Measurements from ENCODE around the gene NT5DC3. TPM values are rescaled to one million over a fixed set of nuclear protein-coding genes. Genes with fewer than 3 reads are reported as not detected.

The NT5DC3 gene
- total RNA-seq, 1 donor from 2014 or later: 6.6 TPM

- no peak for TF ChIP-seq CTCF (IDR thresholded peaks at IDR 0.05; ENCODE audit: insufficient read depth, low read length, severe bottlenecking)
- FAIRE-seq (peak; percentile 18), DNase-seq (ENCODE audit: low read depth) (peak; percentile 93)
- Histone ChIP-seq H3K27me3 (ENCODE audit: control insufficient read depth, insufficient read depth, low read length) (no peaks in the 10 kb centered on the region), H3K36me3 (ENCODE audit: control insufficient read depth, insufficient read depth, low read length) (no peaks in the 10 kb centered on the region), H3K4me3 (ENCODE audit: low read depth, low read length) (no peak overlapping the region)
These were observed 42.0 kb upstream of the NT5DC3 start for GRCh38 chr12:103882861-103883596.

GRCh38 chr12:103881261-103881660 lies 40.2 kb upstream of the NT5DC3 start:
- no peak for FAIRE-seq

GRCh38 chr12:103880299-103881142 lies 39.5 kb upstream of the NT5DC3 start:
- H3K27me3 ChIP-seq (ENCODE audit: control insufficient read depth, insufficient read depth, low read length): no peaks in the 10 kb centered on the region
- FAIRE-seq: no peak

More at GRCh38 chr12:103881261-103881660, 40.2 kb upstream of the NT5DC3 start:
- DNase-seq (ENCODE audit: low read depth): no peak
- no peaks in the 10 kb centered on the region for H3K27me3 ChIP-seq (ENCODE audit: control insufficient read depth, insufficient read depth, low read length)
- no peaks in the 10 kb centered on the region for H3K36me3 ChIP-seq (ENCODE audit: control insufficient read depth, insufficient read depth, low read length)
- H3K4me3 ChIP-seq (ENCODE audit: low read depth, low read length): no peak overlapping the region
- no peak for TF ChIP-seq CTCF (IDR thresholded peaks at IDR 0.05; ENCODE audit: insufficient read depth, low read length, severe bottlenecking)

GRCh38 chr12:103879878-103880277 lies 38.8 kb upstream of the NT5DC3 start:
- DNase-seq (ENCODE audit: low read depth) (no peak), FAIRE-seq (no peak)
- no peaks in the 10 kb centered on the region for H3K36me3 ChIP-seq (ENCODE audit: control insufficient read depth, insufficient read depth, low read length)
- H3K27me3 ChIP-seq (ENCODE audit: control insufficient read depth, insufficient read depth, low read length): no peaks in the 10 kb centered on the region
- no peak overlapping the region for H3K4me3 ChIP-seq (ENCODE audit: low read depth, low read length)
- no peak for TF ChIP-seq CTCF (IDR thresholded peaks at IDR 0.05; ENCODE audit: insufficient read depth, low read length, severe bottlenecking)

More at GRCh38 chr12:103880299-103881142, 39.5 kb upstream of the NT5DC3 start:
- no peak overlapping the region for H3K4me3 ChIP-seq (ENCODE audit: low read depth, low read length)
- H3K36me3 ChIP-seq (ENCODE audit: control insufficient read depth, insufficient read depth, low read length): no peaks in the 10 kb centered on the region
- peak; percentile 93 for DNase-seq (ENCODE audit: low read depth)
- TF ChIP-seq CTCF (IDR thresholded peaks at IDR 0.05; ENCODE audit: insufficient read depth, low read length, severe bottlenecking): no peak

- FAIRE-seq: peak; percentile 36
- H3K27me3 ChIP-seq (ENCODE audit: control insufficient read depth, insufficient read depth, low read length): no peaks in the 10 kb centered on the region
- DNase-seq (ENCODE audit: low read depth): no peak
- no peak for TF ChIP-seq CTCF (IDR thresholded peaks at IDR 0.05; ENCODE audit: insufficient read depth, low read length, severe bottlenecking)
- H3K4me3 ChIP-seq (ENCODE audit: low read depth, low read length): no peak overlapping the region
- H3K36me3 ChIP-seq (ENCODE audit: control insufficient read depth, insufficient read depth, low read length): no peaks in the 10 kb centered on the region
These were observed 38.1 kb upstream of the NT5DC3 start for GRCh38 chr12:103879048-103879692.
